GM18517 (cell line): ENCODE measurements around the gene KRTAP12-1.

ENCODE experiments used
- ATAC-seq: cut with Tn5 transposase; IDR thresholded peaks from one replicate; pipeline ENCODE4 v1.9.1; 2021; ENCODE audit warnings: mild to moderate bottlenecking, moderate library complexity; ENCODE audit not compliant: unreplicated experiment

Gene KRTAP12-1

GRCh38 chr21:44711327-44712202 lies 29.6 kb upstream of the KRTAP12-1 start, which contains the start of gene TSPEAR:
TSS of gene TSPEAR (minus strand) at chr21:44711572. CDS start at chr21:44711514, 58 bp downstream.
- ATAC-seq, result no peak

- ATAC-seq, result no peak
Measured at GRCh38 chr21:44710756-44711326, 28.9 kb upstream of the KRTAP12-1 start.

- ATAC-seq, result no peak
Measured at GRCh38 chr21:44710294-44710665, 28.3 kb upstream of the KRTAP12-1 start.

- ATAC-seq, result no peak
Measured at GRCh38 chr21:44709426-44710293, 27.7 kb upstream of the KRTAP12-1 start.

GRCh38 chr21:44708866-44709425 lies 27.0 kb upstream of the KRTAP12-1 start:
- no peak for ATAC-seq

- no peak for ATAC-seq
Measured at GRCh38 chr21:44708213-44708865, 26.4 kb upstream of the KRTAP12-1 start.

GRCh38 chr21:44706706-44707581 lies 25.0 kb upstream of the KRTAP12-1 start:
- no peak for ATAC-seq

- no peak for ATAC-seq
Measured at GRCh38 chr21:44706026-44706705, 24.2 kb upstream of the KRTAP12-1 start.

GRCh38 chr21:44704636-44705001 lies 22.7 kb upstream of the KRTAP12-1 start:
- no peak for ATAC-seq

- no peak for ATAC-seq
Measured at GRCh38 chr21:44703731-44704635, 22.0 kb upstream of the KRTAP12-1 start.

- ATAC-seq, result no peak
Measured at GRCh38 chr21:44702973-44703730, 21.2 kb upstream of the KRTAP12-1 start.

- no peak for ATAC-seq
Measured at GRCh38 chr21:44702111-44702972, 20.4 kb upstream of the KRTAP12-1 start.

GRCh38 chr21:44701541-44701940 lies 19.6 kb upstream of the KRTAP12-1 start:
- ATAC-seq, result no peak

GRCh38 chr21:44701023-44701400 lies 19.0 kb upstream of the KRTAP12-1 start:
- no peak for ATAC-seq

- no peak for ATAC-seq
Measured at GRCh38 chr21:44700101-44701022, 18.4 kb upstream of the KRTAP12-1 start.
